HG03196 (cell line): ENCODE measurements around the gene JMY.

Experiments used
- ATAC-seq: cut with Tn5 transposase; IDR thresholded peaks from one replicate; pipeline ENCODE4 v1.9.1; 2021; ENCODE audit not compliant: unreplicated experiment

JMY gene

GRCh38 chr5:79287380-79287779 is 51.4 kb downstream of the JMY start:
- ATAC-seq: no peak

- no peak for ATAC-seq
Observed at GRCh38 chr5:79287907-79288306, 52.0 kb downstream of the JMY start.

- ATAC-seq: no peak
Observed at GRCh38 chr5:79295029-79295428, 59.1 kb downstream of the JMY start.

- ATAC-seq: no peak
Observed at GRCh38 chr5:79297661-79298060, 61.7 kb downstream of the JMY start.

GRCh38 chr5:79301046-79301712 is 65.2 kb downstream of the JMY start:
- no peak for ATAC-seq

GRCh38 chr5:79302454-79302853 is 66.5 kb downstream of the JMY start:
- no peak for ATAC-seq

- ATAC-seq: no peak
Observed at GRCh38 chr5:79305706-79306105, 69.8 kb downstream of the JMY start.

GRCh38 chr5:79318935-79319614 is 83.1 kb downstream of the JMY start:
- ATAC-seq: no peak

- ATAC-seq: no peak
Observed at GRCh38 chr5:79329453-79329852, 93.5 kb downstream of the JMY start.

GRCh38 chr5:79330071-79330470 is 94.1 kb downstream of the JMY start:
- ATAC-seq: no peak

- no peak for ATAC-seq
Observed at GRCh38 chr5:79333852-79334557, 98.1 kb downstream of the JMY start.

GRCh38 chr5:79346420-79346824 is 110.5 kb downstream of the JMY start:
- ATAC-seq: no peak

- ATAC-seq: no peak
Observed at GRCh38 chr5:79349047-79349446, 113.1 kb downstream of the JMY start.

GRCh38 chr5:79349881-79350280 is 114.0 kb downstream of the JMY start:
- ATAC-seq: no peak

GRCh38 chr5:79357398-79357797 is 121.5 kb downstream of the JMY start:
- no peak for ATAC-seq
